ENCODE measurements around the gene ZFP64. TPM values are rescaled to one million over a fixed set of nuclear protein-coding genes. Genes with fewer than 3 reads are reported as not detected.

ZFP64 gene
- total RNA-seq, 4 donors from 2014 or later, result 5.4 to 23.4 (median 11.2) TPM

DNA sequence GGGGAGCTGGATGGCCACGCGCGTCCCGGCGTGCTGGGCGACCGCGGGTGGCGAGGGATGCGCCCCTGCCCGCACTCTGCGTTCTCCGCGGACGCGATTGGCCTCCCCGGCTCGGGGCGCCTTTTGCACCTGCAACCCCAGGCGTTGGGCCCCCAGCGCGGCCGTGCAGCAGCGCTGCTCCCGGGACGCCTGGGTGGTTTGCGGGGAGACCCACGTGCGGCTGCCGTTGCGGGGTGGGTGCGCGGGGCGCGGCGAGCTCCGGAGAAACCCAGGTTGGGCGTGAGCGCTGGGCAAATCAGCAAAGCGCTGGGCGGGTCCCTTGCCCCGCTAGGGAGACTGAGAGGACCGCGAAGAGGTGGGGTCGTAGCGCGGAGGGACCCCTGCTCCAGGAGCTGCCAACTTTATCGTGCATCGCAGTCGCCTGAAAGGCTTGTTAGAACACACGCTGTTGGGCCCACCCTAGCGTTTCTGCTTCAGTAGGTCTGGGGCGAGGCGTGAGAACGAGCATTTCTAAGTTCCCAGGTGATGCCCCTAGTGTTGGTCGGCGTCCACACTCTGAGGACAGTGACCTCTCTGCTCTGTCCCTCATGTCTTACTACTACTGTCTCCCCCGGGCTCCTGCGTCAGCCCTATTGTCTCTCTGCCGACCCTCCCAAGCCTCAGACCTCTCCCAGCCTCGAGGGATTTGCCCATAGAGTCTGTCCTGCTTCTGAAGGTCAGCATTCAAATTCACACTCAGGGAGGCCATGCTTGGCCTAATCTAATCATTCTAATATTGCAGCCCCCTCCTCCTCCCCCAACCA is 538 bp upstream of the ZFP64 start:
- intact Hi-C loops (cut with DNase I; ENCODE audit: low total_unique reads), result no loop called here
- H3K27ac ChIP-seq, result peak overlapping the region; percentile 88 to 90

DNA sequence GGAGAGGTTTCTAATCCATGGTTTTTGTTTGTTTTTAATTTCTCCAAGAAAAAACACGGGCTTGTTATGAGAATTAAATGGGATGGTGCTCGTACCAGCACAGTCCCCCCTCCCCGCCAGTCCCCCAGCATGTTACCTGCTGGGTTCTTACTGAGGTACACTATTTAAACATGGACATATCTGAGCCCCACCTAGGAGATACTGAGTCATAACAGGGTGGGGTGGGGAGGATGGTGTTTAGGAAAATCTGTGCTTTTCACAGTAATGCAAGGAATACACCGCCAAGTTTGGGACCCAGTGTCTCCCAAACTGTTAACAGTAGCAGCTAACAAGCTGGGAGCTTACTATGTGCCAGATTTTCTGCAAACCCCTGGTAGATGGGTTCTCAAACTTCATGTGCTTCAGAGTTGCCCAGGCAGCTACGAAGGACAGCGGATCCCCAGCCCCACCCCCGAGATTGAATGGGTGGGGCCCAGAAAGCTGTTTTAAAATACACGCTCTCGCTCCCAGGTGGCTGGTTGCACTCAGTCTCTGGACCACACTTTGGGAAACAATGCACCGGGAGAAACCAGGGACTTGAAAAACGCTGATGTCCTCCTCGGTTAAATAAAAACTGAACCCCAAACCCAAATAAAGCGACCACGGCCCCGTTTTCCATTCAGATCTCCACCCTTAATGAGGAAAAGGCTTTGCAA is 995 bp downstream of the ZFP64 start:
- DNase-seq, result peak in 1 of 2 donors; percentile 23
- no peaks in the 10 kb centered on the region for H3K36me3 ChIP-seq
- H3K9me3 ChIP-seq, result no peaks in the 10 kb centered on the region
- intact Hi-C loops (cut with DNase I; ENCODE audit: low total_unique reads), result no loop called here
- TF ChIP-seq, protein P1, sequence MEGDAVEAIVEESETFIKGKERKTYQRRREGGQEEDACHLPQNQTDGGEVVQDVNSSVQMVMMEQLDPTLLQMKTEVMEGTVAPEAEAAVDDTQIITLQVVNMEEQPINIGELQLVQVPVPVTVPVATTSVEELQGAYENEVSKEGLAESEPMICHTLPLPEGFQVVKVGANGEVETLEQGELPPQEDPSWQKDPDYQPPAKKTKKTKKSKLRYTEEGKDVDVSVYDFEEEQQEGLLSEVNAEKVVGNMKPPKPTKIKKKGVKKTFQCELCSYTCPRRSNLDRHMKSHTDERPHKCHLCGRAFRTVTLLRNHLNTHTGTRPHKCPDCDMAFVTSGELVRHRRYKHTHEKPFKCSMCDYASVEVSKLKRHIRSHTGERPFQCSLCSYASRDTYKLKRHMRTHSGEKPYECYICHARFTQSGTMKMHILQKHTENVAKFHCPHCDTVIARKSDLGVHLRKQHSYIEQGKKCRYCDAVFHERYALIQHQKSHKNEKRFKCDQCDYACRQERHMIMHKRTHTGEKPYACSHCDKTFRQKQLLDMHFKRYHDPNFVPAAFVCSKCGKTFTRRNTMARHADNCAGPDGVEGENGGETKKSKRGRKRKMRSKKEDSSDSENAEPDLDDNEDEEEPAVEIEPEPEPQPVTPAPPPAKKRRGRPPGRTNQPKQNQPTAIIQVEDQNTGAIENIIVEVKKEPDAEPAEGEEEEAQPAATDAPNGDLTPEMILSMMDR (IDR thresholded peaks at IDR 0.05), result no peak
- no peak for TF ChIP-seq POLR2A (IDR thresholded peaks at IDR 0.05)
- H3K4me1 ChIP-seq, result no peaks in the 10 kb centered on the region
- H3K4me3 ChIP-seq, result peak overlapping the region; percentile 61 to 84
- peak overlapping the region; percentile 88 to 90 for H3K27ac ChIP-seq
- no peaks in the 10 kb centered on the region for H3K27me3 ChIP-seq

More for the DNA sequence above, 538 bp upstream of the ZFP64 start:
- Histone ChIP-seq H3K4me1 (no peaks in the 10 kb centered on the region), H3K27me3 (no peaks in the 10 kb centered on the region), H3K36me3 (no peaks in the 10 kb centered on the region), H3K9me3 (no peaks in the 10 kb centered on the region), H3K4me3 (peak overlapping the region; percentile 61 to 84)
- DNase-seq, result peak in 1 of 2 donors; percentile 30
- TF ChIP-seq, protein P1 (IDR thresholded peaks at IDR 0.05), result no peak
- no peak for TF ChIP-seq POLR2A (IDR thresholded peaks at IDR 0.05)

DNA sequence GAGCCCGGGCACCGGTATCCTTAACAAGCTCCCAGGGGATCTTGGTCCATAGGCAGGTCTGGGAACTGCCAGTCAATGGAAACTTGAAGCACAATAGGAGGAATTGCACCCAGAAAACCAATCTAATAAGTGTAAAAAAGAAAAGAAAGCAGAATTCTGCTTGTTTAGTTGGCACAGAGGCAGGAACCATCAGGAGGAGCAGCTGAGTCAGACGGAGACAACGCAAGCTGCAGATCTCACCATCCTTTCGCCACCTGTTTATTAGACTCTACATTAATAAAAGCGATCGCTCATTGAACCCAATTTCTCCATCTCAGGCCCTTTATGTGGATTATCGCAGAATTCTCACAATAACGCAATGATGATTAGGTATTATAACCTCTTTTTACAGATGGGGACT is 9.8 kb downstream of the ZFP64 start:
- intact Hi-C loops (cut with DNase I; ENCODE audit: low total_unique reads), result no loop called here
- H3K9me3 ChIP-seq, result no peaks in the 10 kb centered on the region
- no peak overlapping the region for H3K27ac ChIP-seq
- TF ChIP-seq, protein P1 (IDR thresholded peaks at IDR 0.05), result no peak
- TF ChIP-seq POLR2A (IDR thresholded peaks at IDR 0.05), result no peak
- no peaks in the 10 kb centered on the region for H3K36me3 ChIP-seq
- H3K4me1 ChIP-seq, result no peaks in the 10 kb centered on the region
- no peak for DNase-seq
- H3K27me3 ChIP-seq, result no peaks in the 10 kb centered on the region
- H3K4me3 ChIP-seq, result no peak overlapping the region

DNA sequence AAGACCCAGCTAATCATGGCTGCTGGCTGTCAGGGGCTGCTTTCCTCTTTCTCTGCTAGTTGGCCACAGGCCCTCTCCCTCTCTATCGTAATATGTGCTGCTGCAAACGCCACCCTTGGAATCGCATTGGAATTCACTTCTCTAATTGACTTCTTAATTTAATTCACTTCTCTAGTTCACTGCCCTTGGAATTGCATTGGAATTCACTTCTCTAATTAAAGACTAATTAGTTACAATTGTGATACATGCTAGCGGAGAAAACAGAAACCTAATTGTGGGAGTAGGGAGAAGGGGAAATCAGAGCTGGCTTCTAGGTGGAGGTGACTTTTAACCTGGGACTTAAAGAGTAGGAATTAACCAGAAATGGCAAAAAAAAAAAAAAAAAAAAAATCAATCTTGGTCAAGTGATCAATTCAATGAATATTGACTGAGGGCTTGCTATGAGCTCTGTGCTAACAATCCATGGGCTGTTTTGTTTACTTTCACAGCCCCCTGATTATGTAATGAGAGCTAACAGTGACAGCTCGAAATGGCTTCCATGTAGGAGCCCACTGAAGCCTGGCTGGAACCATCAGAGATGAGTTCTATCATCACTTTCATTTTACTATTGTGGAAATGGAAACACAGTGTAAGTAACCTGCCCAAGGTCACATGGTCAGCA is 11.3 kb downstream of the ZFP64 start:
- Histone ChIP-seq H3K27me3 (no peaks in the 10 kb centered on the region), H3K4me1 (no peaks in the 10 kb centered on the region), H3K36me3 (no peaks in the 10 kb centered on the region), H3K27ac (no peak overlapping the region), H3K9me3 (no peaks in the 10 kb centered on the region), H3K4me3 (no peak overlapping the region)
- intact Hi-C loops (cut with DNase I; ENCODE audit: low total_unique reads), result no loop called here
- no peak for DNase-seq
- TF ChIP-seq, protein P1 (IDR thresholded peaks at IDR 0.05), result no peak
- no peak for TF ChIP-seq POLR2A (IDR thresholded peaks at IDR 0.05)
